ENCODE measurements around the gene TPST2. TPM values are rescaled to one million over a fixed set of nuclear protein-coding genes. Genes with fewer than 3 reads are reported as not detected.
A peak's percentile ranks its signal among the peaks of the same experiment; 100 is the strongest.

The TPST2 gene
- polyA plus RNA-seq, 3 donors, result 62.8 to 83.8 (median 69.5) TPM

- no peak overlapping the region for H3K4me2 ChIP-seq (replicated peaks; ENCODE audit: extremely low read depth, low read length, poor library complexity, severe bottlenecking)
- no peaks in the 10 kb centered on the region for H3K9me3 ChIP-seq (replicated peaks in 1 of 2; ENCODE audit: control insufficient read depth in 1 of 2, insufficient read depth in 1 of 2, low read length in 2 of 2)
- H3K4me3 ChIP-seq (replicated peaks in 1 of 3; ENCODE audit: low read depth in 2 of 3, low read length in 3 of 3), result no peak overlapping the region
- peaks cover 92% of the 10 kb centered on the region for H4K20me1 ChIP-seq (ENCODE audit: insufficient read depth, low read length)
- peaks cover 0 to 2% (median 0%) of the 10 kb centered on the region in 7 donors for H3K9me3 Mint-ChIP-seq
- H3K9ac ChIP-seq (ENCODE audit: insufficient read depth, low read length, poor library complexity, severe bottlenecking), result no peak overlapping the region
- peak overlapping the region in 1 of 7 donors; percentile 54 for H3K27ac Mint-ChIP-seq
- no peak overlapping the region for H3K27ac ChIP-seq (ENCODE audit: low read depth in 1 of 2, low read length in 2 of 2)
- H3K36me3 Mint-ChIP-seq, result peaks cover 23 to 58% of the 10 kb centered on the region in 2 donors
- intact Hi-C loops (cut with micrococcal nuclease), result no loop called here
- H3K4me1 ChIP-seq (ENCODE audit: control insufficient read depth in 1 of 2, insufficient read depth in 2 of 2, low read length in 2 of 2), result peaks cover 11 to 15% of the 10 kb centered on the region in 2 donors
- H3K79me2 ChIP-seq (ENCODE audit: insufficient read depth, low read length), result peaks cover 89% of the 10 kb centered on the region
- no peak for TF ChIP-seq CTCF (IDR thresholded peaks at IDR 0.05)
- H2AFZ ChIP-seq (ENCODE audit: insufficient read depth, low read depth, low read length, poor library complexity, severe bottlenecking), result no peak overlapping the region
- no peak for DNase-seq
- no CpG with 5 or more reads among the region's 2 CpGs for WGBS (ENCODE audit: insufficient coverage)
- H3K4me1 Mint-ChIP-seq, result peaks cover 18% of the 10 kb centered on the region
- no peak overlapping the region for H3K4me3 Mint-ChIP-seq
- peaks cover 3 to 40% of the 10 kb centered on the region in 2 donors for H3K36me3 ChIP-seq (replicated peaks in 1 of 2; ENCODE audit: control insufficient read depth in 1 of 2, insufficient read depth in 2 of 2, low read length in 2 of 2)
- peaks cover 0 to 2% (median 0%) of the 10 kb centered on the region in 3 donors for H3K27me3 Mint-ChIP-seq (ENCODE audit: low read depth in 3 of 3)
- H3K27me3 ChIP-seq (ENCODE audit: control insufficient read depth in 2 of 2, insufficient read depth in 2 of 2, low read length in 2 of 2), result no peaks in the 10 kb centered on the region
These were observed 38.4 kb downstream of the TPST2 start for GRCh38 chr22:26551568-26551967.

- Histone ChIP-seq H3K79me2 (ENCODE audit: insufficient read depth, low read length) (peaks cover 90% of the 10 kb centered on the region), H3K9ac (ENCODE audit: insufficient read depth, low read length, poor library complexity, severe bottlenecking) (no peak overlapping the region), H3K27ac (ENCODE audit: low read depth in 1 of 2, low read length in 2 of 2) (no peak overlapping the region), H3K4me2 (replicated peaks; ENCODE audit: extremely low read depth, low read length, poor library complexity, severe bottlenecking) (no peak overlapping the region), H3K9me3 (replicated peaks in 1 of 2; ENCODE audit: control insufficient read depth in 1 of 2, insufficient read depth in 1 of 2, low read length in 2 of 2) (no peaks in the 10 kb centered on the region), H3K4me3 (replicated peaks in 1 of 3; ENCODE audit: low read depth in 2 of 3, low read length in 3 of 3) (no peak overlapping the region), H4K20me1 (ENCODE audit: insufficient read depth, low read length) (peaks cover 92% of the 10 kb centered on the region), H3K27me3 (ENCODE audit: control insufficient read depth in 2 of 2, insufficient read depth in 2 of 2, low read length in 2 of 2) (no peaks in the 10 kb centered on the region), H2AFZ (ENCODE audit: insufficient read depth, low read depth, low read length, poor library complexity, severe bottlenecking) (no peak overlapping the region), H3K4me1 (ENCODE audit: control insufficient read depth in 1 of 2, insufficient read depth in 2 of 2, low read length in 2 of 2) (peaks cover 12 to 19% of the 10 kb centered on the region in 2 donors), H3K36me3 (replicated peaks in 1 of 2; ENCODE audit: control insufficient read depth in 1 of 2, insufficient read depth in 2 of 2, low read length in 2 of 2) (peaks cover 3 to 39% of the 10 kb centered on the region in 2 donors)
- H3K4me3 Mint-ChIP-seq, result no peak overlapping the region
- no peak for TF ChIP-seq CTCF (IDR thresholded peaks at IDR 0.05)
- no peak for DNase-seq
- H3K27me3 Mint-ChIP-seq (ENCODE audit: low read depth in 3 of 3), result peaks cover 0 to 2% (median 0%) of the 10 kb centered on the region in 3 donors
- H3K4me1 Mint-ChIP-seq, result peaks cover 21% of the 10 kb centered on the region
- peaks cover 27 to 57% of the 10 kb centered on the region in 2 donors for H3K36me3 Mint-ChIP-seq
- intact Hi-C loops (cut with micrococcal nuclease), result no loop called here
- H3K9me3 Mint-ChIP-seq, result peaks cover 0 to 2% (median 0%) of the 10 kb centered on the region in 7 donors
- WGBS (ENCODE audit: insufficient coverage), result 96% methylated on average over 4 of the region's 8 CpGs
- H3K27ac Mint-ChIP-seq, result peak overlapping the region in 3 of 7 donors; percentile 13 to 75 (median 47)
These were observed 39.4 kb downstream of the TPST2 start for GRCh38 chr22:26550498-26551033.

Data from CD14-positive monocyte (primary cell).